Ascending aorta (tissue), 2 donors: ENCODE data around the gene MRC2. TPM values are rescaled to one million over a fixed set of nuclear protein-coding genes. Genes with fewer than 3 reads are reported as not detected.

Experiments
- DNase-seq, 2 donors: peaks; one replicate each; pipeline ENCODE4 v3.0.0-alpha.2; 2019; ENCODE audit warnings: low spot score in 2 of 2
- H3K27ac ChIP-seq, 2 donors: fragments of 200-600 bp; sonication (generic); one replicate each; pipeline ENCODE4 v1.5.1; 2016 to 2017; ENCODE audit warnings: mild to moderate bottlenecking in 1 of 2
- H3K27me3 ChIP-seq: fragments of 200-600 bp; sonication (generic); one replicate; pipeline ENCODE4 v1.5.1; 2017
- H3K36me3 ChIP-seq, 2 donors: fragments of 200-600 bp; sonication (generic); one replicate each; pipeline ENCODE4 v1.5.1; 2016
- H3K4me1 ChIP-seq, 2 donors: fragments of 200-600 bp; sonication (generic); one replicate each; pipeline ENCODE4 v1.5.1; 2016 to 2017; ENCODE audit warnings: mild to moderate bottlenecking in 1 of 2
- H3K4me3 ChIP-seq, 2 donors: fragments of 200-600 bp; sonication (generic); one replicate each; pipeline ENCODE4 v1.5.1; 2016 to 2017; ENCODE audit warnings: mild to moderate bottlenecking in 1 of 2
- H3K9me3 ChIP-seq, 2 donors: fragments of 200-600 bp; sonication (generic); one replicate each; pipeline ENCODE4 v1.5.1; 2016
- CTCF ChIP-seq, 3 experiments: fragments of 200-600 bp in 2 of 3; fragments of 450-650 bp in 1 of 3; sonication (generic) in 2 of 3; IDR thresholded peaks; one replicate each; pipeline ENCODE4 v1.5.1; 2016 to 2019; ENCODE audit warnings: antibody characterized with exemption in 3 of 3, mild to moderate bottlenecking in 1 of 3, moderate library complexity in 1 of 3
- intact Hi-C: fragments of 100-400 bp; cut with DNase I; formaldehyde crosslinking; loops from one replicate; pipeline ENCODE4 v1.15.1; 2023
- total RNA-seq: library from RNA; depleted of rRNA; stranded (reverse); fragments of >200 nt; gene quantifications from one replicate; pipeline ENCODE4 v1.1.0, GENCODE V29; 2016

MRC2 gene
- total RNA-seq, 1 donor from 2014 or later, result 147 TPM

- peaks cover 7 to 15% of the 10 kb centered on the region in 2 donors for H3K4me1 ChIP-seq
- H3K36me3 ChIP-seq, result peaks cover 12 to 43% of the 10 kb centered on the region in 2 donors
- H3K9me3 ChIP-seq, result no peaks in the 10 kb centered on the region
- no peaks in the 10 kb centered on the region for H3K27me3 ChIP-seq
- peak overlapping the region; percentile 46 to 55 for H3K27ac ChIP-seq
- TF ChIP-seq CTCF (IDR thresholded peaks at IDR 0.05), result no peak
- no peak overlapping the region for H3K4me3 ChIP-seq
- intact Hi-C loops, result loop anchor here (10.0 kb wide), 1 partner anchor 111 kb away; no protein-coding TSS in a partner anchor
- no peak for DNase-seq
Observed at GRCh38 chr17:62675701-62676100, 48.2 kb downstream of the MRC2 start.

GRCh38 chr17:62676231-62676943 lies 48.9 kb downstream of the MRC2 start:
- Histone ChIP-seq H3K9me3 (no peaks in the 10 kb centered on the region), H3K4me1 (peaks cover 7 to 13% of the 10 kb centered on the region in 2 donors), H3K27ac (no peak overlapping the region), H3K4me3 (no peak overlapping the region), H3K36me3 (peaks cover 12 to 46% of the 10 kb centered on the region in 2 donors), H3K27me3 (no peaks in the 10 kb centered on the region)
- no peak for DNase-seq
- TF ChIP-seq CTCF (IDR thresholded peaks at IDR 0.05), result no peak
- intact Hi-C loops, result loop anchor here (10.0 kb wide), 1 partner anchor 112 kb away; no protein-coding TSS in a partner anchor

- H3K27me3 ChIP-seq, result no peaks in the 10 kb centered on the region
- peaks cover 13 to 44% of the 10 kb centered on the region in 2 donors for H3K36me3 ChIP-seq
- TF ChIP-seq CTCF (IDR thresholded peaks at IDR 0.05), result no peak
- no peaks in the 10 kb centered on the region for H3K9me3 ChIP-seq
- no peak overlapping the region for H3K4me3 ChIP-seq
- no peak for DNase-seq
- intact Hi-C loops, result loop anchor here (10.0 kb wide), 1 partner anchor 112 kb away; no protein-coding TSS in a partner anchor
- H3K27ac ChIP-seq, result no peak overlapping the region
- H3K4me1 ChIP-seq, result peaks cover 6 to 7% of the 10 kb centered on the region in 2 donors
Observed at GRCh38 chr17:62676952-62677596, 49.6 kb downstream of the MRC2 start.

- Histone ChIP-seq H3K36me3 (peaks cover 12 to 43% of the 10 kb centered on the region in 2 donors), H3K27ac (no peak overlapping the region), H3K27me3 (no peaks in the 10 kb centered on the region), H3K9me3 (no peaks in the 10 kb centered on the region), H3K4me3 (no peak overlapping the region), H3K4me1 (peaks cover 5 to 7% of the 10 kb centered on the region in 2 donors)
- no peak for TF ChIP-seq CTCF (IDR thresholded peaks at IDR 0.05)
- intact Hi-C loops, result loop anchor here (10.0 kb wide), 1 partner anchor 114 kb away; no protein-coding TSS in a partner anchor
- no peak for DNase-seq
Observed at GRCh38 chr17:62678214-62678919, 50.9 kb downstream of the MRC2 start.

DNA sequence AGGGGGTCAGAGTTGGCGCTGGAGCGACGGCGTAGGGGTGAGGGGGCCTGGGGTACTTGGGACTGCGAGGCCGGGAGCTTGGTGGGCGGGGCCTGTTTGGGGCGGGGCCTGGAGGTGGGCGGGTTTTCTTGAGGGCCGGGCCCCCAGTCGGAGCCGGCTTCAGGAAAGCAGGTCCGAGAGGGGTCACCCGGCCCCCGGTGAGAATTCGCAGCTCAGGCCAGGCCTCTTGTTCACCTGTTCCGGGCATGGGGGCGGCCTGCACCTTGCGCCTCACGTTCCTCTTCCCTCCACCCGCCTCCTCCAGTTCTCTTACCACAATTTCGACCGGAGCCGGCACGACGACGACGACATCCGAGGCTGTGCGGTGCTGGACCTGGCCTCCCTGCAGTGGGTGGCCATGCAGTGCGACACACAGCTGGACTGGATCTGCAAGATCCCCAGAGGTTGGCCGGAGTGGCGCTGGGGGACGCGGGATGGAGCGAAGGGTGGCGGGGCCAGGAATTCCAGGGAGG lies 52.5 kb downstream of the MRC2 start:
- Histone ChIP-seq H3K36me3 (peaks cover 12 to 44% of the 10 kb centered on the region in 2 donors), H3K27me3 (no peaks in the 10 kb centered on the region), H3K27ac (peak overlapping the region in 1 of 2 donors; percentile 50), H3K9me3 (no peaks in the 10 kb centered on the region), H3K4me3 (no peak overlapping the region), H3K4me1 (peaks cover 2% of the 10 kb centered on the region in 2 donors)
- no peak for TF ChIP-seq CTCF (IDR thresholded peaks at IDR 0.05)
- no peak for DNase-seq
- intact Hi-C loops, result loop anchor here (5.0 to 10.0 kb wide), 2 partner anchors 53 to 115 kb away; partner anchors contain the start of gene MRC2
